Measurements from ENCODE around the gene TACC3. TPM values are rescaled to one million over a fixed set of nuclear protein-coding genes. Genes with fewer than 3 reads are reported as not detected.

Gene TACC3
- 1.8 and 7.3 TPM in 2 replicates for total RNA-seq
- polyA plus RNA-seq = 10.2 and 43.2 TPM in 2 replicates
- 12.9 and 56.4 TPM in 2 replicates for polyA plus RNA-seq (2012)
- polyA minus RNA-seq (ENCODE audit: low replicate concordance) = 11.7 and 69.8 TPM in 2 replicates

DNA sequence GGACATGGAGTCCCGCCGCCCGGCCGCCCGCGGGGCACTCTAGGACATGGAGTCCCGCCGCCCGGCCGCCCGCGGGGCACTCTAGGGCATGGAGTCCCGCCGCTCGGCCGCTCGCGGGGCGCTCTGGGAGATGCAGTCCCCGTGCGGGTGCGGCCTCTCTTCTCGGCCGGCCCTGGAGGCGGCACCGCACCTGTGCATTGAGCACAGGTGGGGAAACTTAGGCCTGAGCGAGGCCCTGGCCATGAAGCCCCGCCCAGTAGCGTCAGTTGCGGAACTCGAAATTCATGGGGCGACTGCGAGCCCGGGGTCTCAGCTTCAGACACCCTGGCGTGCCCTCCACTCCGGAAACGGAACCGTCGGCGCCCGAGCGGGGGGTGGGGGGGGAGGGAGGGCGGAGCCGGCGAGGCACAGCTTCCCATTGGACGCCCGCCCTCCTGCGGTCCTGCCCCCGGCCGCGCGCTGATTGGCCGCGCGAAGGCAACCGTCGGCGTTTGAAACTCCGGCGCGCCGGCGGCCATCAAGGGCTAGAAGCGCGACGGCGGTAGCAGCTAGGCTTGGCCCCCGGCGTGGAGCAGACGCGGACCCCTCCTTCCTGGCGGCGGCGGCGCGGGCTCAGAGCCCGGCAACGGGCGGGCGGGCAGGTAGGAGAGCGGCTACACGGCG is at the start of gene TACC3, which contains the start of gene TMEM129:
Gene TACC3, plus strand, starts transcription at position 519 of the 663 bp plus-strand sequence. CDS start 1,901 bp downstream, outside the sequence.
Gene TMEM129, minus strand, starts transcription at position 321 of the 663 bp plus-strand sequence. CDS start 486 bp downstream, outside the sequence.
- Histone ChIP-seq H3K27me3 (ENCODE audit: control insufficient read depth, insufficient read depth, low read length) (no peaks in the 10 kb centered on the region), H3K4me3 (replicated peaks in 1 of 4; ENCODE audit: control extremely low read depth in 1 of 4, insufficient read depth in 1 of 4, low read depth in 3 of 4, low read length in 4 of 4) (peak within 1 kb of the TSS; percentile 76 to 82 (median 78)), H3K9me3 (ENCODE audit: control insufficient read depth, insufficient read depth, low read depth, low read length) (no peaks in the 10 kb centered on the region), H3K4me2 (ENCODE audit: extremely low read depth, insufficient read depth, low read length) (peak within 1 kb of the TSS; percentile 95), H3K27ac (ENCODE audit: insufficient read depth, low read length) (peak within 1 kb of the TSS; percentile 78), H3K79me2 (ENCODE audit: control insufficient read depth, insufficient read depth, low read length) (peaks cover 71% of the 10 kb centered on the region), H2AFZ (ENCODE audit: low read length) (peak within 1 kb of the TSS; percentile 85), H3K4me1 (ENCODE audit: control insufficient read depth, extremely low read depth, insufficient read depth, low read length) (peaks cover 16% of the 10 kb centered on the region), H3K9ac (ENCODE audit: insufficient read depth, low read length) (peak within 1 kb of the TSS; percentile 84), H3K36me3 (ENCODE audit: control insufficient read depth, insufficient read depth, low read length) (peaks cover 18% of the 10 kb centered on the region), H4K20me1 (ENCODE audit: control insufficient read depth, extremely low read depth, insufficient read depth, low read length) (no peaks in the 10 kb centered on the region)
- peak; percentile 85 to 93 for DNase-seq (ENCODE audit: low read depth in 2 of 2)
- TF ChIP-seq, protein P1, sequence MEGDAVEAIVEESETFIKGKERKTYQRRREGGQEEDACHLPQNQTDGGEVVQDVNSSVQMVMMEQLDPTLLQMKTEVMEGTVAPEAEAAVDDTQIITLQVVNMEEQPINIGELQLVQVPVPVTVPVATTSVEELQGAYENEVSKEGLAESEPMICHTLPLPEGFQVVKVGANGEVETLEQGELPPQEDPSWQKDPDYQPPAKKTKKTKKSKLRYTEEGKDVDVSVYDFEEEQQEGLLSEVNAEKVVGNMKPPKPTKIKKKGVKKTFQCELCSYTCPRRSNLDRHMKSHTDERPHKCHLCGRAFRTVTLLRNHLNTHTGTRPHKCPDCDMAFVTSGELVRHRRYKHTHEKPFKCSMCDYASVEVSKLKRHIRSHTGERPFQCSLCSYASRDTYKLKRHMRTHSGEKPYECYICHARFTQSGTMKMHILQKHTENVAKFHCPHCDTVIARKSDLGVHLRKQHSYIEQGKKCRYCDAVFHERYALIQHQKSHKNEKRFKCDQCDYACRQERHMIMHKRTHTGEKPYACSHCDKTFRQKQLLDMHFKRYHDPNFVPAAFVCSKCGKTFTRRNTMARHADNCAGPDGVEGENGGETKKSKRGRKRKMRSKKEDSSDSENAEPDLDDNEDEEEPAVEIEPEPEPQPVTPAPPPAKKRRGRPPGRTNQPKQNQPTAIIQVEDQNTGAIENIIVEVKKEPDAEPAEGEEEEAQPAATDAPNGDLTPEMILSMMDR (conservative IDR thresholded peaks at IDR 0.05 in 1 of 2, IDR thresholded peaks at IDR 0.05 in 1 of 2; ENCODE audit: low read depth in 1 of 2, low read length in 2 of 2) = no peak
- no peak for TF ChIP-seq EZH2 (IDR thresholded peaks at IDR 0.05; ENCODE audit: low read length, missing control alignments)

DNA sequence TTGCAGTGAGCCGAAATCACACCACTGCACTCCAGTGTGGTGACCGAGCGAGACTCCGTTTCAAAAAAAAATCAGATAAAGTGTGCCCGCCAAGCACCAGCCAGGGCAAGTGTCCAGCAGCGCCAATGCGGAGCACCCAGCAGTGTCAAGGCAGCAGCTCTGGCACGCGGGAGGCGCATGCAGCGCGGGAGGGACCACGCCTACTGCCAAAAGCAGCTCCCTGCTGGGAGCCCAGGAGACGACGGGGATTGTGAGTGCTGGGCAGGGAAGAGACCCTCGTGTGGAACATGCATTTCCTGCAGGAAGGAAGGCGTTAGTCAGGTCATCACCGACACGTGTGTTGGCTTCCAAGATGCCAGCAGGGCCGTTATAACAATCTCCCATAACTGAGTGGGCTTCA is 47.6 kb upstream of the TACC3 start:
- H3K36me3 ChIP-seq (ENCODE audit: control insufficient read depth, insufficient read depth, low read length) = no peaks in the 10 kb centered on the region
- H3K4me1 ChIP-seq (ENCODE audit: control insufficient read depth, extremely low read depth, insufficient read depth, low read length) = no peaks in the 10 kb centered on the region
- no peak for TF ChIP-seq EZH2 (IDR thresholded peaks at IDR 0.05; ENCODE audit: low read length, missing control alignments)
- TF ChIP-seq, protein P1 (conservative IDR thresholded peaks at IDR 0.05 in 1 of 2, IDR thresholded peaks at IDR 0.05 in 1 of 2; ENCODE audit: low read depth in 1 of 2, low read length in 2 of 2) = no peak
- no peak overlapping the region for H3K27ac ChIP-seq (ENCODE audit: insufficient read depth, low read length)
- no peak for DNase-seq (ENCODE audit: low read depth in 2 of 2)
- H4K20me1 ChIP-seq (ENCODE audit: control insufficient read depth, extremely low read depth, insufficient read depth, low read length) = no peaks in the 10 kb centered on the region
- H3K27me3 ChIP-seq (ENCODE audit: control insufficient read depth, insufficient read depth, low read length) = no peaks in the 10 kb centered on the region
- H3K9ac ChIP-seq (ENCODE audit: insufficient read depth, low read length) = no peak overlapping the region
- no peak overlapping the region for H3K4me3 ChIP-seq (replicated peaks in 1 of 4; ENCODE audit: control extremely low read depth in 1 of 4, insufficient read depth in 1 of 4, low read depth in 3 of 4, low read length in 4 of 4)
- H2AFZ ChIP-seq (ENCODE audit: low read length) = no peak overlapping the region
- H3K9me3 ChIP-seq (ENCODE audit: control insufficient read depth, insufficient read depth, low read depth, low read length) = no peaks in the 10 kb centered on the region
- H3K79me2 ChIP-seq (ENCODE audit: control insufficient read depth, insufficient read depth, low read length) = no peaks in the 10 kb centered on the region
- H3K4me2 ChIP-seq (ENCODE audit: extremely low read depth, insufficient read depth, low read length) = no peak overlapping the region

DNA sequence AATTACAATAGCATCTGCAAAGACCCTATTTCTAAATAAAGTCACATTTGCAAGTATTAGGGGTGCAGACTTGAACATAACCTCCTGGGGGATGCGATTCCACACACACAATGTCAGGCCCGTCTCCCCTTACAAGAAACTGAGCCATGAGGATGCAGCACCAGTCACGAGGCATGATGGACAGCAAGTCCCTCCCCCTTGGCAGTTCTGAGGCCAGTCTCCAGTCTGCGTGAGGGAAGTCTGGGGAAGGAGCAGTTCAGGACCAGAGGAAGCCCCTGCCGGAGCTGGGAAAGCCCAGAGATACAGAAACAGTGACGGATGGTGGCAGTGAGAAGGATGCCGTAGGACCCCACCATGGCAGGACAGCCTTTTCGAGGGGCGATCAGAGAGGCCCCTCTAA is 46.6 kb upstream of the TACC3 start:
- H3K79me2 ChIP-seq (ENCODE audit: control insufficient read depth, insufficient read depth, low read length) = no peaks in the 10 kb centered on the region

More for the DNA sequence above, 46.6 kb upstream of the TACC3 start:
- H3K36me3 ChIP-seq (ENCODE audit: control insufficient read depth, insufficient read depth, low read length) = no peaks in the 10 kb centered on the region
- no peaks in the 10 kb centered on the region for H3K27me3 ChIP-seq (ENCODE audit: control insufficient read depth, insufficient read depth, low read length)
- no peak overlapping the region for H3K4me3 ChIP-seq (replicated peaks in 1 of 4; ENCODE audit: control extremely low read depth in 1 of 4, insufficient read depth in 1 of 4, low read depth in 3 of 4, low read length in 4 of 4)
- no peaks in the 10 kb centered on the region for H3K4me1 ChIP-seq (ENCODE audit: control insufficient read depth, extremely low read depth, insufficient read depth, low read length)
- no peak overlapping the region for H2AFZ ChIP-seq (ENCODE audit: low read length)
- H3K9me3 ChIP-seq (ENCODE audit: control insufficient read depth, insufficient read depth, low read depth, low read length) = no peaks in the 10 kb centered on the region
- no peak for DNase-seq (ENCODE audit: low read depth in 2 of 2)
- H4K20me1 ChIP-seq (ENCODE audit: control insufficient read depth, extremely low read depth, insufficient read depth, low read length) = no peaks in the 10 kb centered on the region
- no peak for TF ChIP-seq EZH2 (IDR thresholded peaks at IDR 0.05; ENCODE audit: low read length, missing control alignments)
- TF ChIP-seq, protein P1 (conservative IDR thresholded peaks at IDR 0.05 in 1 of 2, IDR thresholded peaks at IDR 0.05 in 1 of 2; ENCODE audit: low read depth in 1 of 2, low read length in 2 of 2) = no peak
- no peak overlapping the region for H3K27ac ChIP-seq (ENCODE audit: insufficient read depth, low read length)
- H3K4me2 ChIP-seq (ENCODE audit: extremely low read depth, insufficient read depth, low read length) = no peak overlapping the region
- no peak overlapping the region for H3K9ac ChIP-seq (ENCODE audit: insufficient read depth, low read length)

Data from fibroblast of lung (primary cell).